ENCODE measurements around the gene ENOX1. TPM values are rescaled to one million over a fixed set of nuclear protein-coding genes. Genes with fewer than 3 reads are reported as not detected.

Gene ENOX1
- total and polyA plus RNA-seq, 9 donors: 10.1 to 17.5 (median 12.2) TPM

- Histone ChIP-seq H3K27ac (ENCODE audit: low read length) (no peak overlapping the region), H3K9me3 (replicated peaks; ENCODE audit: control insufficient read depth, low read depth, low read length) (no peaks in the 10 kb centered on the region), H3K4me3 (ENCODE audit: low read length) (no peak overlapping the region), H3K4me1 (ENCODE audit: control insufficient read depth, insufficient read depth, low read length) (peaks cover 5% of the 10 kb centered on the region), H3K27me3 (ENCODE audit: control insufficient read depth, insufficient read depth, low read length) (no peaks in the 10 kb centered on the region), H3K36me3 (ENCODE audit: control insufficient read depth, insufficient read depth, low read length) (no peaks in the 10 kb centered on the region)
- no CpG with 5 or more reads among the region's 2 CpGs for WGBS (ENCODE audit: insufficient coverage)
- no peak for DNase-seq
Measured at GRCh38 chr13:43773602-43774001, 13.2 kb downstream of the ENOX1 start.

DNA sequence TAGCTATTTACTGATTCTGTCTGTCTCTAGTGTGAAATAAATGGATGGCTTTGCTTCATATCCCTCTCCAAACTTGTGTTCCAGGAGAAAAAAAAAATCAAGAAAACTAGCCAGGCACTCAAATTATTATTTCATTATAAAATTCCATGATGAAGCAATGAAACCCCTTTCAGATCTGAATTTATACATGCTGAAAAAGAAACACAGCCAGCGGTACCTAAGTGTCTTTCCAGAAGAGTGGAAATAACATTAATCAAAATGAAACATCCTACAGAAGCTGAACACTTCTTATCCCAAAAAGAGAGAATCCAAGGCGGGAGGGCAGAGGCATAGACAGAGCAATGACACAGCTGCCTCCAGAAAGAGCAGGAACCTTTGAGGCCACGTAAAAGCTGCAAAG lies 15.9 kb downstream of the ENOX1 start:
- WGBS (ENCODE audit: insufficient coverage): 80% methylated on average over 2 of the region's 3 CpGs
- Histone ChIP-seq H3K27me3 (ENCODE audit: control insufficient read depth, insufficient read depth, low read length) (no peaks in the 10 kb centered on the region), H3K27ac (ENCODE audit: low read length) (no peak overlapping the region), H3K4me1 (ENCODE audit: control insufficient read depth, insufficient read depth, low read length) (peaks cover 10% of the 10 kb centered on the region), H3K4me3 (ENCODE audit: low read length) (no peak overlapping the region), H3K9me3 (replicated peaks; ENCODE audit: control insufficient read depth, low read depth, low read length) (no peaks in the 10 kb centered on the region), H3K36me3 (ENCODE audit: control insufficient read depth, insufficient read depth, low read length) (no peaks in the 10 kb centered on the region)
- peak; percentile 92 for DNase-seq

DNA sequence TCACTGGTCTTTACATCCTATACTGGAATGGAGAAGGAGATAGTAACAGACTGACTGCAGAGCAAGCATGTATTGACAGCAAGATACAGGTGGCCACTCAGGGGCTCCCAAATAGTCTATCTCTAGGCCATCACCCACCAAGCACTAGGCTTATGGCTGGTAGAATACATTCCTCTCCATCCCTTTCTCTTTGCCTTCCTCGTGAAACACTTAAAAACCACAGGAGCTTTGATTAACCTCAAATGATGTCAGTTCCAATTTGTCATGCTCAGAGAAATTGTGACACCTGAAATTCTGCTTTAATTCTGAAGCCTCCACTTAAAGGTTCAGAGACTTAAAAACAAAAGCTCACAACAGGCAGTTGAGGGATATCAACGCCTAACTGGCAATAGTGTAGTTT lies 17.2 kb downstream of the ENOX1 start:
- Histone ChIP-seq H3K9me3 (replicated peaks; ENCODE audit: control insufficient read depth, low read depth, low read length) (no peaks in the 10 kb centered on the region), H3K36me3 (ENCODE audit: control insufficient read depth, insufficient read depth, low read length) (no peaks in the 10 kb centered on the region), H3K27me3 (ENCODE audit: control insufficient read depth, insufficient read depth, low read length) (no peaks in the 10 kb centered on the region), H3K27ac (ENCODE audit: low read length) (no peak overlapping the region), H3K4me1 (ENCODE audit: control insufficient read depth, insufficient read depth, low read length) (peaks cover 10% of the 10 kb centered on the region), H3K4me3 (ENCODE audit: low read length) (no peak overlapping the region)
- no peak for DNase-seq
- no CpG with 5 or more reads among the region's 2 CpGs for WGBS (ENCODE audit: insufficient coverage)

- Histone ChIP-seq H3K36me3 (ENCODE audit: control insufficient read depth, insufficient read depth, low read length) (no peaks in the 10 kb centered on the region), H3K9me3 (replicated peaks; ENCODE audit: control insufficient read depth, low read depth, low read length) (no peaks in the 10 kb centered on the region), H3K27me3 (ENCODE audit: control insufficient read depth, insufficient read depth, low read length) (no peaks in the 10 kb centered on the region), H3K4me1 (ENCODE audit: control insufficient read depth, insufficient read depth, low read length) (peaks cover 10% of the 10 kb centered on the region), H3K27ac (ENCODE audit: low read length) (peak overlapping the region; percentile 38), H3K4me3 (ENCODE audit: low read length) (no peak overlapping the region)
- WGBS (ENCODE audit: insufficient coverage): 57% methylated on average over 1 of the region's 2 CpGs
- DNase-seq: peak; percentile 73
Measured at GRCh38 chr13:43767341-43767931, 19.3 kb downstream of the ENOX1 start.

GRCh38 chr13:43766725-43767124 lies 20.0 kb downstream of the ENOX1 start:
- Histone ChIP-seq H3K4me1 (ENCODE audit: control insufficient read depth, insufficient read depth, low read length) (peaks cover 10% of the 10 kb centered on the region), H3K36me3 (ENCODE audit: control insufficient read depth, insufficient read depth, low read length) (no peaks in the 10 kb centered on the region), H3K4me3 (ENCODE audit: low read length) (no peak overlapping the region), H3K9me3 (replicated peaks; ENCODE audit: control insufficient read depth, low read depth, low read length) (no peaks in the 10 kb centered on the region), H3K27me3 (ENCODE audit: control insufficient read depth, insufficient read depth, low read length) (no peaks in the 10 kb centered on the region), H3K27ac (ENCODE audit: low read length) (no peak overlapping the region)
- WGBS (ENCODE audit: insufficient coverage): no CpG with 5 or more reads among the region's 5 CpGs
- DNase-seq: peak; percentile 84

- H3K4me3 ChIP-seq (ENCODE audit: low read length): no peak overlapping the region
- no peak overlapping the region for H3K27ac ChIP-seq (ENCODE audit: low read length)
- WGBS (ENCODE audit: insufficient coverage): no CpG with 5 or more reads among the region's 2 CpGs
- H3K4me1 ChIP-seq (ENCODE audit: control insufficient read depth, insufficient read depth, low read length): peaks cover 12% of the 10 kb centered on the region
- H3K27me3 ChIP-seq (ENCODE audit: control insufficient read depth, insufficient read depth, low read length): no peaks in the 10 kb centered on the region
- H3K9me3 ChIP-seq (replicated peaks; ENCODE audit: control insufficient read depth, low read depth, low read length): no peaks in the 10 kb centered on the region
- DNase-seq: no peak
- H3K36me3 ChIP-seq (ENCODE audit: control insufficient read depth, insufficient read depth, low read length): no peaks in the 10 kb centered on the region
Measured at GRCh38 chr13:43764349-43764748, 22.4 kb downstream of the ENOX1 start.

DNA sequence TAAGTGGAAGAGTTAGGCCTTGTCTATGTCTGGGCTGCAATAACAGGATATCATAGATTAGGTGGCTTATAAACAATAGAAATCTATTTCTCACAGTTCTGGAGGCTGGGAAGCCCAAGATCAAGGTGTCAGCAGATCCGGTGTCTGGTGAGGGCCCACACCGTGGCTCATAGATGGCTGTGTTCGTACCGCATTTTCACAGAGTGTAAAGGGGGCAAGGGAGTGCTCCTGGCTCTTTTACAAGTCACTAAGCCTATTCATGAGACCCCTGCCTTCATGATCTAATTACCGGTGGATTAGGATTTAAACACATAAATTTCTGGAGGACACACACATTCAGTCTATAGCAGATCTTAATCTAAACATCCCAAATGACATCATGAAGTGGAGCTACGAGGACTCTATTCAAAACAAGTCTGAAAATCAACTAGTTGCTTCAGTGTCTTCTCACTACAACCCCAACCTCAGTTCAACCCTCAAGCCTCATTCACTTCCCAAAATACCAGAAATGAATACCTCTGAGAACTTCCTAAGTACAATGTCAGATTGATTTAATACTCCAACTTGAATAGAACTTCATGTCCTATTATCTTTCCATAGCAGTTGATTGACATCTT lies 23.5 kb downstream of the ENOX1 start:
- WGBS (ENCODE audit: insufficient coverage): 95% methylated on average over 4 of the region's 6 CpGs
- Histone ChIP-seq H3K4me3 (ENCODE audit: low read length) (no peak overlapping the region), H3K4me1 (ENCODE audit: control insufficient read depth, insufficient read depth, low read length) (peaks cover 12% of the 10 kb centered on the region), H3K27me3 (ENCODE audit: control insufficient read depth, insufficient read depth, low read length) (no peaks in the 10 kb centered on the region), H3K36me3 (ENCODE audit: control insufficient read depth, insufficient read depth, low read length) (no peaks in the 10 kb centered on the region), H3K9me3 (replicated peaks; ENCODE audit: control insufficient read depth, low read depth, low read length) (no peaks in the 10 kb centered on the region), H3K27ac (ENCODE audit: low read length) (no peak overlapping the region)
- no peak for DNase-seq

- H3K9me3 ChIP-seq (replicated peaks; ENCODE audit: control insufficient read depth, low read depth, low read length): no peaks in the 10 kb centered on the region
- 17% methylated on average over 1 of the region's 4 CpGs for WGBS (ENCODE audit: insufficient coverage)
- H3K27ac ChIP-seq (ENCODE audit: low read length): peak overlapping the region; percentile 61
- no peak overlapping the region for H3K4me3 ChIP-seq (ENCODE audit: low read length)
- H3K36me3 ChIP-seq (ENCODE audit: control insufficient read depth, insufficient read depth, low read length): no peaks in the 10 kb centered on the region
- peaks cover 6% of the 10 kb centered on the region for H3K4me1 ChIP-seq (ENCODE audit: control insufficient read depth, insufficient read depth, low read length)
- H3K27me3 ChIP-seq (ENCODE audit: control insufficient read depth, insufficient read depth, low read length): no peaks in the 10 kb centered on the region
- DNase-seq: peak; percentile 81
Measured at GRCh38 chr13:43761616-43762315, 25.0 kb downstream of the ENOX1 start.

- no peaks in the 10 kb centered on the region for H3K9me3 ChIP-seq (replicated peaks; ENCODE audit: control insufficient read depth, low read depth, low read length)
- H3K36me3 ChIP-seq (ENCODE audit: control insufficient read depth, insufficient read depth, low read length): no peaks in the 10 kb centered on the region
- no peak overlapping the region for H3K27ac ChIP-seq (ENCODE audit: low read length)
- peaks cover 2% of the 10 kb centered on the region for H3K4me1 ChIP-seq (ENCODE audit: control insufficient read depth, insufficient read depth, low read length)
- no peak overlapping the region for H3K4me3 ChIP-seq (ENCODE audit: low read length)
- WGBS (ENCODE audit: insufficient coverage): 56% methylated on average over 3 of the region's 3 CpGs
- H3K27me3 ChIP-seq (ENCODE audit: control insufficient read depth, insufficient read depth, low read length): no peaks in the 10 kb centered on the region
- no peak for DNase-seq
Measured at GRCh38 chr13:43760257-43760656, 26.5 kb downstream of the ENOX1 start.

DNA sequence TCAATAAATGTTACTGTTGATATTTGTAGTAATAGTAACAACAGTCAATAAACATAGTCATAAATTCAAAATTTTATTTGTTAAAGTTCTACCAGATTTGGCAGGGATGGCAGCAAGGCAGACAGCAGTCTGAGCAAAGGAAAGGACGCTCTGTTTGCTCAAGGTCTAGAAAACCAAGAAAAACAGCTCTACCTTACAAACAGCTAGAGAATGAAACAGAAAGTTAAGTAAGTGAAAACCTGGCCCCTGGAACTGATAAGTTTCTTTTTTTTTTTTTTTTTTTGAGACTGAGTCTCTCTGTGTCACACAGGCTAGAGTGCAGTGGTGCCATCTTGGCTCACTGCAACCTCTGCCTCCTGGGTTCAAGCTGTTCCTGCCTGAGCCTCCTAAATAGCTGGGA lies 27.9 kb downstream of the ENOX1 start:
- peaks cover 2% of the 10 kb centered on the region for H3K4me1 ChIP-seq (ENCODE audit: control insufficient read depth, insufficient read depth, low read length)
- WGBS (ENCODE audit: insufficient coverage): no CpG with 5 or more reads among the region's 1 CpG
- no peaks in the 10 kb centered on the region for H3K27me3 ChIP-seq (ENCODE audit: control insufficient read depth, insufficient read depth, low read length)
- no peak overlapping the region for H3K4me3 ChIP-seq (ENCODE audit: low read length)
- no peak overlapping the region for H3K27ac ChIP-seq (ENCODE audit: low read length)
- DNase-seq: no peak
- no peaks in the 10 kb centered on the region for H3K36me3 ChIP-seq (ENCODE audit: control insufficient read depth, insufficient read depth, low read length)
- H3K9me3 ChIP-seq (replicated peaks; ENCODE audit: control insufficient read depth, low read depth, low read length): no peaks in the 10 kb centered on the region

Measured in muscle of leg (tissue), 11 donors.